GM19455 (cell line): Measurements from ENCODE around the gene SECTM1.
"Not testable (repeated sequence)": the region's sequence is repeated elsewhere in the genome, so short reads cannot be mapped to it uniquely, and the experiment has no call there.

Source experiments
- ATAC-seq: cut with Tn5 transposase; IDR thresholded peaks from one replicate; pipeline ENCODE4 v1.9.1; 2021; ENCODE audit not compliant: unreplicated experiment

The SECTM1 gene

GRCh38 chr17:82370471-82371332 is 37.1 kb upstream of the SECTM1 start:
- no peak for ATAC-seq

GRCh38 chr17:82369211-82369610 is 35.6 kb upstream of the SECTM1 start:
- ATAC-seq: no peak

DNA sequence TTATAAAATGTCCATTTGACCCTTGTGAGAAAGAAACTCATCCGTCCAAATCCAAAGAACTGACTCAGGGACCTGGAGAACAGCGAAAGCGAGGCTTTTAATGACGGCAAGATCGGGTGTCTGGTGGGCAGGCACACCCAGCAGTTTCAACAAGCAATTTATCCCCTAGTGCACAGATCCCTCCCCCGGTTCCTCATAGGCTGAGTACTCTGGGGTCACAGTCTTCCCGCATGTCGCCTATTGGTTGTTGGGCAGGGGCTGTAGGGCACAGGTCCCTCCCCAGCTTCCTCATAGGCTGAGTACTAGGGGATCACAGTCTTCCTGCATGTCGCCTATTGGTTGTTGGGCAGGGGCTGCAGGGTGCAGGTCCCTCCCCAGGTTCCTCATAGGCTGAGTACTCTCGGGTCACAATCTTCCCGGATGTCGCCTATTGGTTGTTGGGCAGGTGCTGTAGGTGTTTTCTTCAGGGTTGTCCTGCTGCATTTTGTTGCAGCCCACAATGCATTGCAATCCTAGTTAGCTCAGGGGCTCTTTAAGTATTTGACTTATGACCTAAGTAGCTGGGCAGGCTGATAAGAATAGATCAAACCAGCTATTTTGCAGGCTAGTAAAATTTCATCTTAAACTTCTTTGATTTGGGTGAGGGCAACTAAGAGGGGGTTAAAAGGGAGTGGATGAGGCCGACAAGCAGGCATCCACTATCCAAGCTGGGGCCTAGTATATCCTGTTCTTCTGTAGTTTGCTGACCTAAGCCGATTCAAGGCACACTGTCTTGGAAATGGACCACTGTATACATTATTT is 34.4 kb upstream of the SECTM1 start:
- no peak for ATAC-seq

DNA sequence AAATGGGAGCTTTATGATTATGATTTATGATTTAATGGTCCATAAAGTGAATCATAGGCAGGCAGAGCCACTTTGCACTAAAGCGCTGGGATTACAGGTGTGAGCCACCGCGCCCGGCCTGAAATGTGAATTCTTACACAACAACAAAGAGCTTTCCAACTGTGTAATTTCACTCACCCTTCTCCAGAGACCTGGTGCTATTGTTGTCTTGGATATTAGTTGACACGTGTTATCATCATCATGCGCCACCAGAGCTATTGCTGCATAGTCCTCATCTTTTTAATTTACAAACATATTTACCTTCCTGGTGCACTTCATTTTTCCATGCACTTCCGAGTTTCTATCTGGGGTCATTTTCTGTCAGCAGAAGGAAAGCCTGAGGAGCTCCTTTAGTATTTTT is 33.2 kb upstream of the SECTM1 start:
- ATAC-seq: no peak

DNA sequence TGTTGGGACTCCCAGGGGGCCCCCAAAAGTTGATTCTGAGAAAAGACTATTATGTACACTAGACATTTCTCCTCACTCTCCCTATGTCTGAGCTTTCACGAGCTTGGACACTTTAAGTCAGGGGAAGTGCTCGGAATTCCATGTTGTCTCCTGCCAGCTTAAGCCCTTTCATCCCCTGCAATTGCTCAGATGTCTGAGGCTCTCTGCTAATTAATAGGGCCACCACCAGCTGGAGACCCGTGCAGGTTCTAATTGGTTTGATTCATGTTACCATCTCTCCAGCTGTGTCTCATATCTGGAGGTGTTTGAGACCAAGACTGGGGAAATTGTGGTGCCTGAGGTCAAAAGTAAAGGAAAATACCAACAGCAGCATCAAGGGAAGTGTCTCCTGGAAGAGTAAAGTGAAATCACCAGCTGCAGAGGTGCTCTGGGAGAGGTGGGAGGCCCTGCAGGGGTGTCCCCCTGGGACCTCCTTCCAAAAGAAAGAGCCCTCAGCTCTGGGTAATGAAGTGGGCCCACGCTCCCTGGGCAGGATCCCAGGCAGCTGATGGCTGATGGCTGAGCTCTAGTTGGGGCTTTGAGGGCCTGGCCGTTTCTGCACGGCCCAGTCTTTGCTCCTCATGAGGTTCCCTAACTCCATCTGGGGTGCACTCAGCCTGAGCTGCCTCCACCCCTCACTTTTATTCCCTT is 32.2 kb upstream of the SECTM1 start:
- ATAC-seq: no peak

GRCh38 chr17:82361885-82362633 is 28.5 kb upstream of the SECTM1 start:
- ATAC-seq: no peak

- not testable (repeated sequence) for ATAC-seq
Measured at GRCh38 chr17:82359451-82360074, 26.0 kb upstream of the SECTM1 start.

- ATAC-seq: no peak
Measured at GRCh38 chr17:82358465-82359350, 25.1 kb upstream of the SECTM1 start, which contains the start of gene TEX19. TSS of gene TEX19 (plus strand) at chr17:82359247. CDS start at chr17:82362151, 2,904 bp downstream.

DNA sequence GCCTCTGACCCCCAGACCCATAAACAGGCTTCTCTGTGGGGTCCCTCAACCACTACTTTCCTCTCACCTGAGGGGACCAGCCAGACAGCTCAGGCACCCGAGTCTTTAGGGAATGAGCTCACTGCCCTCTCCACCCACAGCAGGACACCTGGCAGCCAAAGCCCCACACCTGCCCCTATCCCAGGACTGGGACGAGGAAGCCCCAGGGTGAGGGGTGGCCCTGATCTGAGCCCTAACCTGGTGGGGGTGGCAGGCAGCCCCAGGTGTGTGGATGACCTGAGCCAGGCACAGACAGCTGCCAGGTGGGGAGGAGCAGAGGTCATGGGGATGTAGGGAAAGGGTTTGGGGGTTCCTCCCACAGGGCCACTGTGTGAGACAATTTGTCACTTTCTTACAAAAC is 23.8 kb upstream of the SECTM1 start:
- ATAC-seq: no peak

- no peak for ATAC-seq
Measured at GRCh38 chr17:82356845-82357355, 23.3 kb upstream of the SECTM1 start.

DNA sequence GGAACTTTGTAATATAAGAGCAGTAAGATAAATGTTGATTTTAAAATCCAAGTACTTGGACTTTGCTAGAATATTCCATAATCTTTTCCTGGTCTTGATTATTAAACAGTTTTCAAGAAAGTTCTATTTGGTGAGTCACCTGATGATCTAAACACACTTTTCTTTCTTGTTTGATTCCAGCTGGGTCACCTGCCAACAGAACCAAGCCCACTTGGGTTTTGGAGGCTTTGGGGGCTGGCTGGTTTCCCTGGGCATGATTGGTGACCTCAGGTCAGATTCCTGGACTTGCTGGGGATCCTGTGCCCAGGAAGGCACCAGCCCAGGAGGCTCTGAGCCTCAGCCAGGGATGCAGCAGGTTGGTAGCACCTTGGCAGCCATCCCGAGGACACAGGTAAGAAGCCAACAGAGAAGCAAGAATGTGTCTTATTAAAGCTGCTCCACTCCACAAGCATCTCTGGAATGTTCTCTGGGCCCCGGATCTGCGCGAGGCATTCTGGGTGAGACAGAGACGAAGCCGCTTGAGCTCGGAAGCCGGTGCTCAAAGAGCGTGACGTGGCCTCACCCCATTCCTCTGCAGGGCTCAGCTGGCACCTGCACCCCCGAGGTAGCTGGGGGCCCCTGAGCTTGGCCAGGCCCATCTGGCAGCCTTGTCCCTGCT is 22.3 kb upstream of the SECTM1 start:
- ATAC-seq: no peak

DNA sequence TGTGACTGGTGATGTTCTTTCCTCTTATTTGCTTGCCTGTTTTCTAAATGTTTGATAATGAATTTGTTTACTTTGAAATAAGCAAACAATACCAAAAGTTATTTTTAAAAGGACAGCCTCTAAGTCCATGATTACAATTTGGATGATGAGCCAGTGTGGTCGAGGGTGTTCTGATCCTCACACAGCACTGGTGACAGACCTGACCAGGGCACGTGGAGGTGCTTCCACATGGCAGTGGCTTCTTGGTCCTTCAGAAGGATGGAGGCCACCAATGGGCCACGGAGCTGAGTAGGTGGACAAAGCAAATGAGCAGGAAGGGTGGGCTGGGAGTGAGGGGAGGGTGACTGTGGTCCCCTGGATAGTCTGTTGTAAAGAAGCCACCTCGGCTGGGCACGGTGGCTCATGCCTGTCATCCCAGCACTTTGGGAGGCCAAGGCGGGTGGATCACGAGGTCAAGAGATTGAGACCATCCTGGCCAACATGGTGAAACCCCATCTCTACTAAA is 21.3 kb upstream of the SECTM1 start:
- no peak for ATAC-seq

GRCh38 chr17:82353484-82353883 is 19.9 kb upstream of the SECTM1 start:
- ATAC-seq: no peak

DNA sequence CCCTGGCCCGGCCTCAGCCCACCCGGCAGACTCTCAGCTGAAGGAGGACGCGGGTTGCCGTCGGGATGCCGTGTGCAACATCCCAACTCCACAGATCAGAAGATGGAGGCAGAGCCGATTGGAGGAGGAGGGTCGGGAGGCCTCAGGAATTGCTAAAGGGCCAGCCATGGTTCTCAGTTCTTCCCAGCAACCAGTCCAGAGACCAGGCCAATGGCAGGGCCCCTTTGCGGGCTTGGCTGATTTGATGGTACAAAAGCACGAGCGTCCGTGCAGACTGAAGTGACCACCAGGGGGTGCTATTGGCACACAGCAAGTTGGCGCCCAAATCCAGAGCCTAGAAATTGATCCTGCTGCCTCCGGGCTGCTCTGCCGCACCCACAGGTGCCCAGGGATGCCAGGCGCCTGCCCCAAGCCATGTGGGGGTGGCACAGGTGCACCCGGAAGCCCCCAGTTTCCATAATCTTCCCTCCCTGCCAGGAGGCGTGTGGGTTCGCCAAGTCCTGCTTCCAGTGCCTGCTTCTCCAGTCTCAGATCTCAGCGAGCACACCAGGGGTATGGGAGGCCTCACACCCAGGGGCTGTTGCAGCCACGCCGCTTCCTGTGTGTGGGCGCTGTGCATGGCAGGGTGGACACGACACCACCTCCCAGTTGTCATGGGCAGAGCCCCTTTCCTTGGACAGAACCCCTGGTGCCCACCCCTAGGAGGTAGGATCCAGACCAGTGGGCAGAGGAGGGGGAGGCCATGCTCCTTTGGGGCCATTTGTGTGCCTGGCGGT is 18.3 kb upstream of the SECTM1 start:
- no peak for ATAC-seq

DNA sequence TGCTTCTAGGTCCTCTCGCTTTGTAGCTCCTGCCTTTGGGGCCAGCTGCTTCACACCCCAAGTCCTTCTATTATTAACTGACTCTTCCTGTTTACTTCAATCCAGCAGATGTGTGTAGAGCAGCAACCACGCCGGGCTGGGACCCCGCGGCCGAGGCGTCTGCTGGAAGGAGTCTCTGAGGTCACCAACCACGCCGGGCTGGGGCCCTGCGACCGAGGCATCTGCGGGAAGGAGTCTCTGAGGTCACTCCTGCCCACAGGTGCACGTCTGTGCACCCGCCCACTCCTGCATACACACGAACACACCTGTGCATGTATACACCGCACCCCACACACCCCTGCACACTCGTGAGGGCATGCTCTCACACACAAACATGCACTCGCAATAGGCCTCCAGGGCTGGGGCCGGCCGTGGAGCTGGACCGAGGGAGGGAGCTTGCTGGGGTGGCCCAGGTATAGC is 17.7 kb upstream of the SECTM1 start:
- no peak for ATAC-seq

- no peak for ATAC-seq
Measured at GRCh38 chr17:82350182-82351030, 16.8 kb upstream of the SECTM1 start.

GRCh38 chr17:82349287-82349701 is 15.7 kb upstream of the SECTM1 start:
- ATAC-seq: no peak
